ENCODE results near the gene ZBTB17.

The ZBTB17 gene

GRCh38 chr1:15892857-15893599, 82.9 kb downstream of the ZBTB17 start:
- DNase-seq = peak; percentile 74

Data from OCI-M1 (cell line).